Pons (tissue), 1 donor: ENCODE data around the gene ATP9A.
"Not testable (repeated sequence)": the region's sequence is repeated elsewhere in the genome, so short reads cannot be mapped to it uniquely, and the experiment has no call there.

Experiments
- DNase-seq: peaks from one replicate; pipeline ENCODE4 v3.0.0-alpha.2; 2016; ENCODE audit warnings: low spot score

ATP9A gene

GRCh38 chr20:51653226-51653625 lies 115.0 kb downstream of the ATP9A start:
- no peak for DNase-seq

DNA sequence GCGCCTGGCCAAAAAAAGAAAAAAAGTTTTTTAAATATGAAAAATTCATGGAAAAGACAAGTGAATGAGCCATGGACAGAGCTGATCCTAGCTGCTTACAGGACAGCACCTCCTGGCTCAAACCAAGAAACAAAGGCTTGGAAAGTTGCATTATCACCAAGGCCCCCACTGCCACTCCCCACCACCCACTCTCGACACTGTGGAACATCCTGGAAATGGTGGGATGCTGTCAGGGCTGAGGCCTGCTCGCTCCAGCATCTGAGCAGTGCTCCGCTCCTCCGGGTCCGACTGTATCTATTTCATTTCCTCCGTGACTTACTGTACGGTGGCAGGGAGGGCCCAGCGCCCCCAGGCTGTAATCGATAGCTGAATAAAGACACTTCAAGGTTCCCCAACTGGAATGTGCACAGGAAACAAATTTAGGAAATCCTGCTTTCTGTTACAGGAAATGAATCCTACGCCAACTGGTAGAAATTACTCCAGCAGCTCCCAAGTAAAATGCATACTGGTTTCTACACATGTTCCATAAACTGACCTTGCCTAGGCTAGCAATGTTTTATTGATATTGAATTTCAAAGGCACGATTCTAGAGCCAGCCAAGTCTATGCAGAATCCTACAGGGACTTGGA lies 116.2 kb downstream of the ATP9A start:
- DNase-seq: no peak

- DNase-seq: peak; percentile 36
Observed at GRCh38 chr20:51650685-51651134, 117.5 kb downstream of the ATP9A start.

GRCh38 chr20:51648571-51648947 lies 119.6 kb downstream of the ATP9A start:
- DNase-seq: no peak

DNA sequence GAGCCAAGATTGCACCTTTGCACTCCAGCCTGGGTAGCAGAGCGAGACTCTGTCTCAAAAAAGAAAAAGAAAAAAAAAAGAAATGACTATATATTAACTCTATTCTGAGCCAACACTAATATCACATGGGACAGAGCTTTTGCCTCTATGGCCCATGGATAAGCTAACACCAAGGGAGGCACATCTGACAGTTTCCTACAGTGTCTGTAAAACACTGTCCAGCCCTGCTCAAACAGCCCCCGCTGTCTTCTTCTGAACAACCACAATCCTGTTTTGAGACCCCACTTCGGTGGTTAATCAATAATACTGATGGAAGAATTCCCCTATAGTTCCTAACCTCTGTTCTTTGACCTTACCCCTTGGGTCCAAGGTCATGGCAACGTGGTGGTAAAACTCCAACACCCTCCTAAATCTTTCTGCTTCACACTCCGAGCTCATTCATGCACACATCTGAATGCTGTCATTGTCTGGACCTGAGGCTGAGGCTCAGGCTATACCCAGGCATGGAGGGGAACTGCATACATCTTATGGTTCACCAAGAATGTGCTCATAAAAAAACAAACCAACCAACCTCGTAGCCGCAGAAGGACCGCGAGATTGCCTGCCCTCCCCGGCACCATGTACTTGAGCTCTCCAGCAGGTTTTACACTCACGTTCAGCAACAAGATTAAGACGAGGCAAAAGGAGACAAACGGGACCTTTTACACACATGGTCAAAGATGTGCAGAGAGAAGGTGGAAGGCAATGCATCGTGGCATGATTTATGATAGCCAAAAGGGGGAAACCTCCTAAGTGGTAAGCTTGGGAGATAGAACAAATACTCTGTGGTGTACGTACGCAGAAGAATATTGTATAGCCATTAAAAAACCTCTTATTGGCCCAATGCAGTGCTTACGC lies 120.3 kb downstream of the ATP9A start:
- DNase-seq: no peak

DNA sequence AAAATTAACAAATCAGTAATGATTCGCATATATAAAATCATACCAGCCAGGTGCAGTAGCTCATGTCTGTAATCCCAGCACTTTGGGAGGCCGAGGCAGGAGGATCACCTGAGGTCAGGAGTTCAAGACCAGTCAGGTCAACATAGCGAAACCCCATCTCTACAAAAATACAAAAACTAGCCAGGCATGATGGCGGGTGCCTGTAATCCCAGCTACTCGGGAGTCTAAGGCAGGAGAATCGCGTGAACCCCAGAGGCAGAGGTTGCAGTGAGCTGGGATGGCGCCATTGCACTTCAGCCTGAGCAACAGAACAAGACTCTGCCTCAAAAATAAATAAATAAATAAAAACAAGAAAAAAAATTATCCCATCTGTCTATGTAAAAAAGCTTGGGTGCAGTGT lies 124.4 kb downstream of the ATP9A start:
- not testable (repeated sequence) for DNase-seq

GRCh38 chr20:51643390-51643789 lies 124.8 kb downstream of the ATP9A start:
- DNase-seq: no peak

GRCh38 chr20:51641866-51642265 lies 126.3 kb downstream of the ATP9A start:
- DNase-seq: no peak

- DNase-seq: no peak
Observed at GRCh38 chr20:51640743-51641142, 127.4 kb downstream of the ATP9A start.

- DNase-seq: peak; percentile 39
Observed at GRCh38 chr20:51639206-51639832, 128.9 kb downstream of the ATP9A start.

DNA sequence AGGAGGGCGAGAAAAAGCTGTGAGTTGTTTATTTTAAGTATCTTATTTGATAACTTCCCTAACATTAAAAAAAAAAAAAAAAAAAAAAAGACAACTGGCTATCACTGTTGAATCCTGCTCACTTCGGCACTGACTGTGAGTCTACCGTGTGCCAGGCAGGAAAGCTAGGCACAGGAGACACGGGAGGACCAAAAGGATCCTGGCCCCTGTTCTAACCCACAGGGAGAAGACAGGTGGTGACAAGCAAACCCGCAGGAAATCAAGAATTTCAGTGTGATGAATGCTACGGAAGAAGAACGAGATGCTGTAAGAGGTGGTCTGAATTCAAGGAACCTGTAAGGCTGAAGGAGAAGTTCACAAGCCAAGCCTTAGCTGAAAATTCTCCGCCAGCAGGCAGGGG lies 130.9 kb downstream of the ATP9A start:
- no peak for DNase-seq

DNA sequence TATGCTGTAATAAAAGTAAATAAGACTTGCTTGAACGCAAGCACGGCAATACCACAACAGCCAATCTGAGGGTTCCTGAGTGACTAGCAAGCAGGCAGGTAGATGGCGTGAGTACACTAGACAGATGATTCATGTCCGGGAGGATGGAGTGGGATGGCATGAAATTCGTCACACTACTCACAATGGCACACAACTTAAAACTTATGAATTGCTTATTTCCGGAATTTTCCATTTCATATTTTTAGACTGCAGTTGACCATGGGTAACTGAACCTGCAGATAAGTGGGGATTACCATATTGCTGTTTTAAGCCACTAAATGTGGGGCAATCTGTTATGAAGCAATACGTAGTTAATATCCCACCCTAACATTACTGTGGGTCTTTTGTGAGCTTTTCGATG lies 132.1 kb downstream of the ATP9A start:
- DNase-seq: no peak

DNA sequence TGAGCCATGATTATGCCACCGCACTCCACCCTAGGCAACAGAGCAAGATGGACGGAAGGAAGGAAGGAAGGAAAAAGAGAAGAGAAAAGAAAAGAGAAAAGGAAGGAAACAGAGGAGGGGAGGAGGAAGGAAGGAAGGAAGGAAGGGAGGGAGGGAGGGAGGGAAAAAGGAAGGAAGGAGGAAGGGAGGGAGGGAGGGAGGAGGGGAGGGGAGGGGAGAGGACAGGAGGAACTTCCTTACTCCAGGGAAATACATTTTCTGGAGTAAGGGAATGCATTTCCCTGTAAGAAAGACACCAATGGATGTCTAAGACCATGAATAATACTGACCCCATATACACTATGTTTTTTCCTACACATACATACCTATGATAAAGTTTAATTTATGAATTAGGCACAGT lies 132.5 kb downstream of the ATP9A start:
- DNase-seq: no peak

DNA sequence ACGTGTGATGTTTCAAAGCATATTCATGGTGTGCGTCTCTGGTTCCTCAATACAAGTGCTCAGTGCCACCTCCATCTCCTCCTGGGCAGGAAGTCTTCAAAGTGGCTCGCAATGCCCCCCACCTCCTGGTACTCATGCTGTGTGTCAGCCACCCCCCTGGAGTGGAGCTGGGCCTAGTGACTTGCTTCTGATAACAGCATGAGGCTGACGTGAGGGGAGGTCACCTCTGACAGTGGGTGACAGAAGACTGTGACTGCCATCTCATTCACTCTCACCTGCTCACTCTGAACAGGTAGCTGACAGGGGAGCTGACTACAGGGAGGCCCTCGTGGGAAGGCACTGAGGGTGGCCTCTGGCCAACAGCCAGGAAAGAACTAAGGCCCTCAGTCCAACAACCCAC lies 133.3 kb downstream of the ATP9A start:
- DNase-seq: no peak

DNA sequence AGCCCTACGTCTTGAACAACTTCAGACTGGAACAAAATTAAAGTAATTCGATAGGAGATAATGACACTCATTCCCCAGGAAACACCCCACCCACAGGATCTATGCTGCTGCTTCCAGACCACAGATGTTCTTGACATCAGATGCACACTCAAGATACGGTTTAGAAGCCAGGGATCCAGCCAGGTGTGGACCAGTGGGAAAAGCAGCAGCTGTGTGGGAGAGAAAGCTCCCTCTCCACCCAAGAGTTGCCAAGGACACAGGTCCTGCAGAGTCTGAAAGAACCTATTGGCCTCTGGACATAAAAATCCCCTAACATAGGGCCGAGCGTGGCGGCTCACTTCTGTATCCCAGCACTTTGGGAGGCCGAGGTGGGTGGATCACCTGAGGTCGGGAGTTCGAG lies 133.9 kb downstream of the ATP9A start:
- DNase-seq: no peak

GRCh38 chr20:51633430-51633829 lies 134.8 kb downstream of the ATP9A start:
- DNase-seq: no peak

DNA sequence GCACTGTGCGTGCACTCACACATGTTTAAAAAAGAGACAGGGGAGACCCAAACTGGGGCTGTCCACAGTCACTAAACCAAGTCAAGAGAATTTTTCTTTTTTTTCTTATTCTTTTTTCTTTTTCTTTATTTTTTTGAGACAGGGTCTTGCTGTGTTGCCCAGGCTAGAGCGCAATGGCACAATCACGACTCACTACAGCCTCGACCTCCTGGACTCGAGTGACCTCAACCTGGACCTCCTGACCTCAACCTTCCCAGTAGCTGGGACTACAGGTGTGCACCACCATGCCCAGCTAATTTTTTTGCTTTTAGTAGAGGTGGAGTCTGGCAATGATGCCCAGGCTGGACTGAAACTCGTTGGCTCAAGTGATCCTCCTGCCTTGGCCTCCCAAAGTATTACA lies 136.2 kb downstream of the ATP9A start:
- DNase-seq: no peak

DNA sequence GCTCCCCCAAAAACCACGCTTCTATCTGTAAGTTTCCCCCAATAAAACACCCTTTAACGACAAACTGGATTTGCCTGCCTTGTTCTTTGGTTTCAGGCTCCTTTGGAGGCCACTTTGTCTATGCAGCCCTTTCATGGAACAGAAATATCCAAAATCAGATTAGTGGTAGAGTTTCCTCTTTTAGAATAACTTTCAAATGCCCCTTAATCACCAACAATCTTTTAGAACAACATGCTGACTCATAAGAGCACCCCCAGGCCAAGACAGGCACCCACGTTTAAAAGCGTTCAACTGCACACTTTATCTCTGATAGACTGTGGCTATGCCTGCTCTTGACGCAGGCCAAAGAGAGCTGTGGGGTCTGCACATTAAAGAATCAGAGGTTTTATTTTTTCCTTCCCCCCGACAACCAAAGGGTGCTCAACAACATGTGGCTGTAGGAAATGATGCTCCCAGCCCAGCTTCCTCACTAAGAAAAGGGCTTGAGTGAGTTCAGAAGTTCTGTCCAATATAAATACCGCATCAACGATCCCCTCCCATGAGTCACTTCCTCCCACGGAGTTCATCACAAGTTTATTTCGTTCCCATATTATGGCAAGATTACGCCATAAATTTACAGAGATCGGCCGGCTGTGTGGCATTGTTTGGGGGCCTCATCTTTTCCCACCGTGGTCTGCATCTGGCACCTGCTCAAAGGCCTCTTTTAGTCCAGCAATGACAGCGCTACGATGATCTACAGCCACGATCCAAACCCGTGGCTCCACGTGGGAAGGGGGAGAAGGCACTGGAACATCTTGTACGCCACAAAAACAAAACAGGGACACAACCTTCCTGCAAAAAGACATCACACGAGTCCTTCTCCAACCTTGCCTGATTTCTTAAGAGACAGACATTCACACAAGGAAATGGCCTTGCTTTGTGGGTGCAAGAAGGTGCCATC lies 136.9 kb downstream of the ATP9A start:
- DNase-seq: peak; percentile 19

GRCh38 chr20:51629399-51630058 lies 138.7 kb downstream of the ATP9A start:
- no peak for DNase-seq

GRCh38 chr20:51628533-51629398 lies 139.4 kb downstream of the ATP9A start:
- DNase-seq: no peak
